Common myeloid progenitor, CD34-positive (primary cell): ENCODE data around the gene IFI35.
A peak's percentile ranks its signal among the peaks of the same experiment; 100 is the strongest.

ENCODE experiments used
- CTCF ChIA-PET: fragments of 350-600 bp; sonication (Branson Sonifier 250); formaldehyde crosslinking; loops from one replicate; lab custom pipeline; 2021; ENCODE audit warnings: antibody characterized with exemption; lab: Charles Lee
- POLR2A ChIA-PET: fragments of 350-600 bp; sonication (Branson Sonifier 250); formaldehyde crosslinking; loops from one replicate; lab custom pipeline; 2021; ENCODE audit warnings: antibody characterized with exemption; lab: Charles Lee
- DNase-seq, 3 donors: peaks; one replicate each; pipeline versions ENCODE4 v3.0.0 to v3.0.0-alpha.2; 2013
- H3K27ac ChIP-seq, 2 experiments: 1 replicate in 1 of 2; 2 replicates in 1 of 2; pipeline ENCODE4 v1.7.0; 2013; ENCODE audit warnings: inconsistent platforms in 2 of 2, low read length in 2 of 2, mild to moderate bottlenecking in 2 of 2, low read depth in 1 of 2, moderate library complexity in 1 of 2; ENCODE audit not compliant: severe bottlenecking in 2 of 2, insufficient read depth in 1 of 2, poor library complexity in 1 of 2
- H3K27me3 ChIP-seq, 5 experiments: replicated peaks in 2 of 5; 1 replicate in 3 of 5; 2 replicates in 2 of 5; pipeline versions ENCODE4 v1.6.1 to v1.7.0; 2013; ENCODE audit warnings: low read length in 4 of 5, mild to moderate bottlenecking in 2 of 5, moderate library complexity in 2 of 5, inconsistent platforms in 1 of 5; ENCODE audit not compliant: insufficient read depth in 5 of 5, control insufficient read depth in 4 of 5
- H3K36me3 ChIP-seq, 4 experiments: 1 replicate in 2 of 4; 2 replicates in 2 of 4; pipeline versions ENCODE4 v1.6.1 to v1.7.0; 2013; ENCODE audit warnings: low read length in 3 of 4, control low read depth in 1 of 4, mild to moderate bottlenecking in 1 of 4; ENCODE audit not compliant: control insufficient read depth in 4 of 4, insufficient read depth in 4 of 4
- H3K4me1 ChIP-seq, 4 experiments: 1 replicate in 3 of 4; 2 replicates in 1 of 4; pipeline versions ENCODE4 v1.6.1 to v1.7.1; 2013; ENCODE audit warnings: low read length in 3 of 4, mild to moderate bottlenecking in 3 of 4, control low read depth in 1 of 4, inconsistent platforms in 1 of 4, moderate library complexity in 1 of 4; ENCODE audit not compliant: control insufficient read depth in 4 of 4, insufficient read depth in 4 of 4; ENCODE audit errors: control extremely low read depth in 1 of 4
- H3K4me3 ChIP-seq, 7 experiments: 1 replicate in 4 of 7; 2 replicates in 3 of 7; pipeline versions ENCODE4 v1.5.1 to v1.7.0; 2013; ENCODE audit warnings: mild to moderate bottlenecking in 7 of 7, low read length in 6 of 7, moderate library complexity in 6 of 7, inconsistent platforms in 2 of 7, low read depth in 2 of 7, control low read depth in 1 of 7; ENCODE audit not compliant: insufficient read depth in 4 of 7, control insufficient read depth in 1 of 7; ENCODE audit errors: extremely low read depth in 1 of 7
- H3K9me3 ChIP-seq, 5 experiments: 1 replicate in 4 of 5; 2 replicates in 1 of 5; pipeline versions ENCODE4 v1.6.1 to v1.7.1; 2013; ENCODE audit warnings: low read length in 4 of 5, mild to moderate bottlenecking in 2 of 5, inconsistent platforms in 1 of 5, low read depth in 1 of 5, moderate library complexity in 1 of 5; ENCODE audit not compliant: control insufficient read depth in 4 of 5, insufficient read depth in 2 of 5; ENCODE audit errors: control extremely low read depth in 1 of 5
- WGBS: methylation state at CpG from one replicate; pipeline ENCODE4 v1.1.5; 2013; ENCODE audit not compliant: insufficient coverage; 5-methylcytosine and 5-hydroxymethylcytosine counted together

The IFI35 gene

DNA sequence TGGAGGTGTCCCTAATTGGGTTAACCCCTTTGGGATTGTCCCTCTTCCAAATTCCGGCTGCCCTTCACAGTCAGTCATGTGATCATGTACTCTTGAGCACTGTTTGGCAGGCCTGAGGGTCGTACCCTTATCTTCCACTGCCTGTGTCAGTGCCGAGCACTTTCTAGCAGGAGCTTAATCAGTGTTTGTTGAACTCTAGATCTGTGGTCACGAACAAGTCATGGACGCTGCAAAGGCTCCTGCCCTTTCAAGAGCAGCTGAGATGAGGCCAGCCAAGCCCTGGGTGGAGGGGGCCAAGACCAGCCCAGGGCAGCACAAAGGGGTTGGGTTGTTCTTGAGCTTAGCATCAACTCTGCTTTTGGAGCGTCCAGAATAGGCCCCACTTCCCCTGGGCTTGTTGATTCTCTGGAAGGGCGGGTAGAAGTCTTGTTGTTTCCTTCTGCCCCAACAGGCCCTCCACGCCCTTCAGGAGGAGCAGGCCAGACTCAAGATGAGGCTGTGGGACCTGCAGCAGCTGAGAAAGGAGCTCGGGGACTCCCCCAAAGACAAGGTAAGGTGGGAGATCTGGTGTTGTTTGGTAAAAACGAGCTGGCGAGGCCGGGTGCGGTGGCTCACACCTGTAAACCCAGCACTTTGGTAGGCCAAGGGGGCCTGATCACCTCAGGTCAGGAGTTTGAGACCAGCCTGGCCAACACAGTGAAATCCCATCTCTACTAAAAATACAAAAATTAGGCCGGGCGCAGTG is 5.3 kb downstream of the IFI35 start:
- 90% methylated on average over 12 of the region's 15 CpGs for WGBS
- peaks cover 2 to 43% (median 31%) of the 10 kb centered on the region in 4 experiments for H3K36me3 ChIP-seq
- no peak overlapping the region for H3K4me3 ChIP-seq
- H3K9me3 ChIP-seq = no peaks in the 10 kb centered on the region
- peaks cover 0 to 21% (median 5%) of the 10 kb centered on the region in 4 experiments for H3K4me1 ChIP-seq
- POLR2A ChIA-PET = interaction anchor here (1.0 kb wide), 1 partner anchor 15 kb away, joined by 3 read pairs; no protein-coding TSS in a partner anchor
- H3K27me3 ChIP-seq = no peaks in the 10 kb centered on the region
- H3K27ac ChIP-seq = peak overlapping the region in 1 of 2 experiments; percentile 1
- DNase-seq = no peak
- CTCF ChIA-PET = interaction anchor here (1.0 to 2.3 kb wide), 2 partner anchors 10 to 13 kb away, joined by 3 to 10 read pairs; partner anchors contain the start of genes RPL27 and VAT1

- DNase-seq = no peak
- ChIA-PET CTCF (interaction anchor here (0.6 to 2.3 kb wide), 3 partner anchors 9 to 41 kb away, joined by 3 to 10 read pairs (median 3); partner anchors contain the start of genes RPL27 and VAT1), POLR2A (no interaction called here)
- Histone ChIP-seq H3K27me3 (no peaks in the 10 kb centered on the region), H3K27ac (no peak overlapping the region), H3K9me3 (no peaks in the 10 kb centered on the region), H3K4me1 (peaks cover 0 to 19% (median 8%) of the 10 kb centered on the region in 4 experiments), H3K4me3 (no peak overlapping the region), H3K36me3 (peaks cover 2 to 49% (median 34%) of the 10 kb centered on the region in 4 experiments)
- WGBS = 100% methylated on average over 7 of the region's 8 CpGs
These were observed 6.7 kb downstream of the IFI35 start for GRCh38 chr17:43013296-43013695.

- H3K4me3 ChIP-seq = no peak overlapping the region
- CTCF ChIA-PET = interaction anchor here (0.6 to 2.3 kb wide), 4 partner anchors 7 to 163 kb away, joined by 3 to 10 read pairs (median 4); partner anchors contain the start of genes IFI35 and RPL27
- no peaks in the 10 kb centered on the region for H3K27me3 ChIP-seq
- no peak for DNase-seq
- POLR2A ChIA-PET = no interaction called here
- H3K36me3 ChIP-seq = peaks cover 2 to 49% (median 36%) of the 10 kb centered on the region in 4 experiments
- 95% methylated on average over 8 of the region's 12 CpGs for WGBS
- no peaks in the 10 kb centered on the region for H3K9me3 ChIP-seq
- no peak overlapping the region for H3K27ac ChIP-seq
- H3K4me1 ChIP-seq = peaks cover 0 to 28% (median 15%) of the 10 kb centered on the region in 4 experiments
These were observed 7.5 kb downstream of the IFI35 start for GRCh38 chr17:43014020-43014648.

- POLR2A ChIA-PET = interaction anchor here (0.6 kb wide), 1 partner anchor 111 kb away, joined by 3 read pairs; no protein-coding TSS in a partner anchor
- peaks cover 4 to 35% (median 23%) of the 10 kb centered on the region in 4 experiments for H3K4me1 ChIP-seq
- whole genome bisulfite sequencing = 88% methylated on average over 1 of the region's 8 CpGs
These were observed 8.3 kb downstream of the IFI35 start for GRCh38 chr17:43014649-43015542.

GRCh38 chr17:43015579-43015978 is 9.0 kb downstream of the IFI35 start:
- peaks cover 2 to 49% (median 36%) of the 10 kb centered on the region in 4 experiments for H3K36me3 ChIP-seq
- peaks cover 5 to 42% (median 29%) of the 10 kb centered on the region in 4 experiments for H3K4me1 ChIP-seq
- 92% methylated on average over 5 of the region's 9 CpGs for WGBS
- ChIA-PET POLR2A (interaction anchor here (0.6 kb wide), 1 partner anchor 111 kb away, joined by 3 read pairs; no protein-coding TSS in a partner anchor), CTCF (interaction anchor here (1.9 kb wide), 1 partner anchor 9 kb away, joined by 5 read pairs; the partner anchor contains the start of gene IFI35)
- H3K27ac ChIP-seq = no peak overlapping the region
- DNase-seq = no peak
- no peak overlapping the region for H3K4me3 ChIP-seq
- H3K9me3 ChIP-seq = no peaks in the 10 kb centered on the region
- no peaks in the 10 kb centered on the region for H3K27me3 ChIP-seq

More at GRCh38 chr17:43014649-43015542, 8.3 kb downstream of the IFI35 start:
- DNase-seq = no peak
- H3K36me3 ChIP-seq = peaks cover 2 to 49% (median 36%) of the 10 kb centered on the region in 4 experiments
- no peaks in the 10 kb centered on the region for H3K9me3 ChIP-seq
- H3K4me3 ChIP-seq = no peak overlapping the region
- no peak overlapping the region for H3K27ac ChIP-seq
- no peaks in the 10 kb centered on the region for H3K27me3 ChIP-seq
- CTCF ChIA-PET = interaction anchor here (0.6 to 1.9 kb wide), 2 partner anchors 8 to 162 kb away, joined by 3 to 5 read pairs; partner anchors contain the start of gene IFI35

DNA sequence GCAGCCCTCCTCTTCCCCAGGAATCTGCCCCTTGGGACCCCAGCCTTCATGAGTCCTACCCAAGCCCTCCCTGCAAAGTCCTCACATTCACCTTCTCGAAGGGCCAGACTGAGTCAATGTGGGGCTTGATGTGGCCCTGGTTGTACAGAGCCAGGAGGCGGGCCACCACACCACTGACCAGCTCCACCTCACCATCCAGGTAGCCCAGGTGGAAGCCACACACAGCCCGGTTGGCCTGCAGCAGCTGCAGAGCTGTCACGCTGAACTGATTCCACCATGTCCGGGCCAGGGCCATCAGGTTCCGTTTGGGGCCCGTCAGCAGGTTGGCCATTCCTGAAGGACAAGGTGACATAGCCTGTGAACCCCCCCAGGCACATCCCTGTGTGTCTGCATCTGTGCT is 9.6 kb downstream of the IFI35 start:
- CTCF ChIA-PET = no interaction called here
- 95% methylated on average over 7 of the region's 7 CpGs for WGBS
- no peaks in the 10 kb centered on the region for H3K9me3 ChIP-seq
- no peak for DNase-seq
- POLR2A ChIA-PET = no interaction called here
- peaks cover 2 to 49% (median 34%) of the 10 kb centered on the region in 4 experiments for H3K36me3 ChIP-seq
- no peak overlapping the region for H3K4me3 ChIP-seq
- H3K27me3 ChIP-seq = no peaks in the 10 kb centered on the region
- H3K27ac ChIP-seq = no peak overlapping the region
- H3K4me1 ChIP-seq = peaks cover 5 to 48% (median 33%) of the 10 kb centered on the region in 4 experiments
